ENCODE results near the gene SLC13A3.

DNA sequence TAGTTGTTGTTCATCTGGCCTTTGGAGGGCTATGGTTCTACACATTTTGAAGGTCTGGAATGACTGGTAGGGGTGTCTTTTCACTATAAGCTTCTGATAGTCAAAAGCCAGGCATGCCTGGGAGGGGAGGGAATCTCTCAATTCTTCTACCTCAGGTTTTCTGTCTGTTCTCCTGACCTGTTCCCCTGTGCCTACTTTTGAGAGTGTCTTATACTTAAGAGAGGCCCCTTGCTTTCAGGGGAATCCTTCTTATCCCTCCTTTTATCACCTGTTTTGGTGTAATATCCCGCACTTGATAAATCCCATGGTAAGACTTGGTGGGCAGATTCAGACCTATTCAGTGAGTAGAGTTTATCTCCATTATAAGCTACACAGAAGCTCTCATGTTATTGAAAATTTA, 10.4 kb upstream of the SLC13A3 start:
- TF ChIP-seq CTCF (IDR thresholded peaks at IDR 0.05) (no peak), POLR2A (IDR thresholded peaks at IDR 0.05; ENCODE audit: low read length) (no peak), CEBPB (IDR thresholded peaks at IDR 0.05) (no peak), ZNF302 (CRISPR knock-in tag; IDR thresholded peaks at IDR 0.05) (no peak), SREBF2 (IDR thresholded peaks at IDR 0.05) (no peak), ZC3H11A (IDR thresholded peaks at IDR 0.05) (no peak), EP300 (IDR thresholded peaks at IDR 0.05) (no peak), JUNB (IDR thresholded peaks at IDR 0.05) (no peak), MAX (IDR thresholded peaks at IDR 0.05) (no peak), CHD2 (IDR thresholded peaks at IDR 0.05; ENCODE audit: low read length, partially characterized antibody) (no peak), HOXB13 (CRISPR knock-in tag; IDR thresholded peaks at IDR 0.05; ENCODE audit: low read depth) (no peak)
- TF ChIP-seq, protein P1, sequence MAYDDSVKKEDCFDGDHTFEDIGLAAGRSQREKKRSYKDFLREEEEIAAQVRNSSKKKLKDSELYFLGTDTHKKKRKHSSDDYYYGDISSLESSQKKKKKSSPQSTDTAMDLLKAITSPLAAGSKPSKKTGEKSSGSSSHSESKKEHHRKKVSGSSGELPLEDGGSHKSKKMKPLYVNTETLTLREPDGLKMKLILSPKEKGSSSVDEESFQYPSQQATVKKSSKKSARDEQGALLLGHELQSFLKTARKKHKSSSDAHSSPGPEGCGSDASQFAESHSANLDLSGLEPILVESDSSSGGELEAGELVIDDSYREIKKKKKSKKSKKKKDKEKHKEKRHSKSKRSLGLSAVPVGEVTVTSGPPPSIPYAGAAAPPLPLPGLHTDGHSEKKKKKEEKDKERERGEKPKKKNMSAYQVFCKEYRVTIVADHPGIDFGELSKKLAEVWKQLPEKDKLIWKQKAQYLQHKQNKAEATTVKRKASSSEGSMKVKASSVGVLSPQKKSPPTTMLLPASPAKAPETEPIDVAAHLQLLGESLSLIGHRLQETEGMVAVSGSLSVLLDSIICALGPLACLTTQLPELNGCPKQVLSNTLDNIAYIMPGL (CRISPR knock-in tag; IDR thresholded peaks at IDR 0.05; ENCODE audit: borderline replicate concordance), result no peak
- TF ChIP-seq, protein P2, sequence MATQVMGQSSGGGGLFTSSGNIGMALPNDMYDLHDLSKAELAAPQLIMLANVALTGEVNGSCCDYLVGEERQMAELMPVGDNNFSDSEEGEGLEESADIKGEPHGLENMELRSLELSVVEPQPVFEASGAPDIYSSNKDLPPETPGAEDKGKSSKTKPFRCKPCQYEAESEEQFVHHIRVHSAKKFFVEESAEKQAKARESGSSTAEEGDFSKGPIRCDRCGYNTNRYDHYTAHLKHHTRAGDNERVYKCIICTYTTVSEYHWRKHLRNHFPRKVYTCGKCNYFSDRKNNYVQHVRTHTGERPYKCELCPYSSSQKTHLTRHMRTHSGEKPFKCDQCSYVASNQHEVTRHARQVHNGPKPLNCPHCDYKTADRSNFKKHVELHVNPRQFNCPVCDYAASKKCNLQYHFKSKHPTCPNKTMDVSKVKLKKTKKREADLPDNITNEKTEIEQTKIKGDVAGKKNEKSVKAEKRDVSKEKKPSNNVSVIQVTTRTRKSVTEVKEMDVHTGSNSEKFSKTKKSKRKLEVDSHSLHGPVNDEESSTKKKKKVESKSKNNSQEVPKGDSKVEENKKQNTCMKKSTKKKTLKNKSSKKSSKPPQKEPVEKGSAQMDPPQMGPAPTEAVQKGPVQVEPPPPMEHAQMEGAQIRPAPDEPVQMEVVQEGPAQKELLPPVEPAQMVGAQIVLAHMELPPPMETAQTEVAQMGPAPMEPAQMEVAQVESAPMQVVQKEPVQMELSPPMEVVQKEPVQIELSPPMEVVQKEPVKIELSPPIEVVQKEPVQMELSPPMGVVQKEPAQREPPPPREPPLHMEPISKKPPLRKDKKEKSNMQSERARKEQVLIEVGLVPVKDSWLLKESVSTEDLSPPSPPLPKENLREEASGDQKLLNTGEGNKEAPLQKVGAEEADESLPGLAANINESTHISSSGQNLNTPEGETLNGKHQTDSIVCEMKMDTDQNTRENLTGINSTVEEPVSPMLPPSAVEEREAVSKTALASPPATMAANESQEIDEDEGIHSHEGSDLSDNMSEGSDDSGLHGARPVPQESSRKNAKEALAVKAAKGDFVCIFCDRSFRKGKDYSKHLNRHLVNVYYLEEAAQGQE (IDR thresholded peaks at IDR 0.05), result no peak
